NCI-H146 treated with DMSO at 0.1 percent for 48 hours (cell line): ENCODE measurements around the gene CYTH2.
"Not testable (repeated sequence)": the region's sequence is repeated elsewhere in the genome, so short reads cannot be mapped to it uniquely, and the experiment has no call there.

Source experiments
- DNase-seq: peaks from one replicate; lab custom pipeline; 2025; ENCODE audit not compliant: unreplicated experiment; lab: John Stamatoyannopoulos, UW

The CYTH2 gene

GRCh38 chr19:48511321-48511731 lies 42.2 kb downstream of the CYTH2 start:
- DNase-seq: no peak

GRCh38 chr19:48511800-48512503 lies 42.8 kb downstream of the CYTH2 start, which contains the start of gene LMTK3:
Gene LMTK3 (minus strand): TSS chr19:48511835. CDS start chr19:48511576, 259 bp downstream.
- no peak for DNase-seq

GRCh38 chr19:48512504-48513288 lies 43.5 kb downstream of the CYTH2 start:
- DNase-seq: no peak

GRCh38 chr19:48513289-48514122 lies 44.3 kb downstream of the CYTH2 start:
- DNase-seq: peak; percentile 79

GRCh38 chr19:48514123-48514458 lies 44.9 kb downstream of the CYTH2 start:
- DNase-seq: no peak

GRCh38 chr19:48516536-48516935 lies 47.4 kb downstream of the CYTH2 start:
- no peak for DNase-seq

GRCh38 chr19:48518207-48518606 lies 49.0 kb downstream of the CYTH2 start:
- no peak for DNase-seq

GRCh38 chr19:48519426-48519825 lies 50.3 kb downstream of the CYTH2 start:
- DNase-seq: not testable (repeated sequence)

- no peak for DNase-seq
Measured at GRCh38 chr19:48520134-48520533, 51.0 kb downstream of the CYTH2 start.

- DNase-seq: no peak
Measured at GRCh38 chr19:48524221-48524620, 55.1 kb downstream of the CYTH2 start.

GRCh38 chr19:48524732-48525131 lies 55.6 kb downstream of the CYTH2 start:
- no peak for DNase-seq

- no peak for DNase-seq
Measured at GRCh38 chr19:48529156-48529555, 60.0 kb downstream of the CYTH2 start.

GRCh38 chr19:48530066-48530720 lies 61.0 kb downstream of the CYTH2 start:
- DNase-seq: no peak

GRCh38 chr19:48530770-48531169 lies 61.6 kb downstream of the CYTH2 start:
- DNase-seq: no peak
